GM12891 (cell line): ENCODE data around the gene RBM19.

Experiments used
- POLR2A ChIP-seq: IDR thresholded peaks from 2 replicates; pipeline ENCODE4 v1.6.1; 2011; ENCODE audit warnings: low read depth, low read length, control low read depth
- POLR2AphosphoS5 ChIP-seq: IDR thresholded peaks from 2 replicates; pipeline ENCODE4 v1.6.1; 2011; ENCODE audit warnings: low read depth, low read length, control low read depth
- SPI1 ChIP-seq: IDR thresholded peaks from 2 replicates; pipeline ENCODE4 v1.6.1; 2011; ENCODE audit warnings: low read depth, low read length, control low read depth

- no peak for TF ChIP-seq POLR2A
- TF ChIP-seq SPI1 = no peak
- no peak for TF ChIP-seq POLR2AphosphoS5
These were observed 105.9 kb downstream of the RBM19 start for GRCh38 chr12:113860059-113860820.
